Measurements from ENCODE around the gene OSBPL3. TPM values are rescaled to one million over a fixed set of nuclear protein-coding genes. Genes with fewer than 3 reads are reported as not detected.

OSBPL3 gene
- total and polyA plus RNA-seq, 4 donors, result 4.7 to 13.7 (median 5.7) TPM

GRCh38 chr7:24864214-24864817 is 115.7 kb downstream of the OSBPL3 start:
- no peaks in the 10 kb centered on the region for H3K4me1 ChIP-seq (ENCODE audit: control insufficient read depth, insufficient read depth, low read length)
- H3K27ac ChIP-seq (ENCODE audit: low read depth, low read length), result no peak overlapping the region
- H3K36me3 ChIP-seq (ENCODE audit: control insufficient read depth, insufficient read depth, low read length), result no peaks in the 10 kb centered on the region
- no peaks in the 10 kb centered on the region for H3K9me3 ChIP-seq (ENCODE audit: control insufficient read depth, insufficient read depth, low read length)
- WGBS (ENCODE audit: insufficient coverage), result 80% methylated on average over 2 of the region's 6 CpGs
- H3K27me3 ChIP-seq (ENCODE audit: control insufficient read depth, insufficient read depth, low read length), result no peaks in the 10 kb centered on the region
- H3K4me3 ChIP-seq (ENCODE audit: low read depth, low read length), result no peak overlapping the region
- DNase-seq (ENCODE audit: low read depth in 4 of 6, low spot score in 6 of 6), result no peak

GRCh38 chr7:24863626-24864025 is 116.4 kb downstream of the OSBPL3 start:
- H3K4me1 ChIP-seq (ENCODE audit: control insufficient read depth, insufficient read depth, low read length), result no peaks in the 10 kb centered on the region
- no peak overlapping the region for H3K4me3 ChIP-seq (ENCODE audit: low read depth, low read length)
- H3K36me3 ChIP-seq (ENCODE audit: control insufficient read depth, insufficient read depth, low read length), result no peaks in the 10 kb centered on the region
- no peak overlapping the region for H3K27ac ChIP-seq (ENCODE audit: low read depth, low read length)
- no peak for DNase-seq (ENCODE audit: low read depth in 4 of 6, low spot score in 6 of 6)
- no peaks in the 10 kb centered on the region for H3K9me3 ChIP-seq (ENCODE audit: control insufficient read depth, insufficient read depth, low read length)
- H3K27me3 ChIP-seq (ENCODE audit: control insufficient read depth, insufficient read depth, low read length), result no peaks in the 10 kb centered on the region

DNA sequence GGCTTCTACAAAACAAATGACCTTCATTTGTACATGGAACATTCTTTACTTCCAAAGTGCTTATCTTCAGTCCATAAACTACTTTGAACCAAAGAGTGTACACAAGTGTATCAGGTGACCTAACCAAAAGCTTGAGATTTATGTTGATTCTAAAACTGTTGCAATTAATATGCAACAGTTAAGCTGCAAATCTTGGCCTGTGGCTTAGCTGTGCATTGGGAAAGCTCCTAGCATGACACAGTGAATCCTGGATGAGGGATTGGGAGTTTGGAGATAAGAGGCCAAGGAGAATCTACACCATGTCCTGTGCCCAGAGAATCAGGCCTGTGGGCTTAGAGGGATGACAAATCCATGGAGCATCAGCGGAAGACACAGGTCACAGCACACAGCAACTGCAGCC is 117.5 kb downstream of the OSBPL3 start:
- H3K9me3 ChIP-seq (ENCODE audit: control insufficient read depth, insufficient read depth, low read length), result no peaks in the 10 kb centered on the region
- H3K27ac ChIP-seq (ENCODE audit: low read depth, low read length), result no peak overlapping the region
- H3K36me3 ChIP-seq (ENCODE audit: control insufficient read depth, insufficient read depth, low read length), result no peaks in the 10 kb centered on the region
- H3K4me3 ChIP-seq (ENCODE audit: low read depth, low read length), result no peak overlapping the region
- H3K4me1 ChIP-seq (ENCODE audit: control insufficient read depth, insufficient read depth, low read length), result no peaks in the 10 kb centered on the region
- 89% methylated on average over 1 of the region's 1 CpG for WGBS (ENCODE audit: insufficient coverage)
- DNase-seq (ENCODE audit: low read depth in 4 of 6, low spot score in 6 of 6), result no peak
- H3K27me3 ChIP-seq (ENCODE audit: control insufficient read depth, insufficient read depth, low read length), result no peaks in the 10 kb centered on the region

- no peak overlapping the region for H3K27ac ChIP-seq (ENCODE audit: low read depth, low read length)
- H3K9me3 ChIP-seq (ENCODE audit: control insufficient read depth, insufficient read depth, low read length), result no peaks in the 10 kb centered on the region
- peak in 1 of 6 donors; percentile 76 for DNase-seq (ENCODE audit: low read depth in 4 of 6, low spot score in 6 of 6)
- no peaks in the 10 kb centered on the region for H3K4me1 ChIP-seq (ENCODE audit: control insufficient read depth, insufficient read depth, low read length)
- H3K27me3 ChIP-seq (ENCODE audit: control insufficient read depth, insufficient read depth, low read length), result no peaks in the 10 kb centered on the region
- no peak overlapping the region for H3K4me3 ChIP-seq (ENCODE audit: low read depth, low read length)
- no peaks in the 10 kb centered on the region for H3K36me3 ChIP-seq (ENCODE audit: control insufficient read depth, insufficient read depth, low read length)
Measured at GRCh38 chr7:24861336-24861735, 118.6 kb downstream of the OSBPL3 start.

GRCh38 chr7:24860611-24861010 is 119.4 kb downstream of the OSBPL3 start:
- WGBS (ENCODE audit: insufficient coverage), result no CpG with 5 or more reads among the region's 2 CpGs
- no peaks in the 10 kb centered on the region for H3K27me3 ChIP-seq (ENCODE audit: control insufficient read depth, insufficient read depth, low read length)

GRCh38 chr7:24858108-24858977 is 121.6 kb downstream of the OSBPL3 start:
- WGBS (ENCODE audit: insufficient coverage), result 50% methylated on average over 3 of the region's 4 CpGs
- Histone ChIP-seq H3K36me3 (ENCODE audit: control insufficient read depth, insufficient read depth, low read length) (no peaks in the 10 kb centered on the region), H3K4me3 (ENCODE audit: low read depth, low read length) (no peak overlapping the region), H3K9me3 (ENCODE audit: control insufficient read depth, insufficient read depth, low read length) (no peaks in the 10 kb centered on the region), H3K4me1 (ENCODE audit: control insufficient read depth, insufficient read depth, low read length) (no peaks in the 10 kb centered on the region), H3K27ac (ENCODE audit: low read depth, low read length) (no peak overlapping the region), H3K27me3 (ENCODE audit: control insufficient read depth, insufficient read depth, low read length) (no peaks in the 10 kb centered on the region)
- DNase-seq (ENCODE audit: low read depth in 4 of 6, low spot score in 6 of 6), result no peak

More at GRCh38 chr7:24860611-24861010, 119.4 kb downstream of the OSBPL3 start:
- Histone ChIP-seq H3K4me3 (ENCODE audit: low read depth, low read length) (no peak overlapping the region), H3K27ac (ENCODE audit: low read depth, low read length) (no peak overlapping the region), H3K4me1 (ENCODE audit: control insufficient read depth, insufficient read depth, low read length) (no peaks in the 10 kb centered on the region), H3K36me3 (ENCODE audit: control insufficient read depth, insufficient read depth, low read length) (no peaks in the 10 kb centered on the region), H3K9me3 (ENCODE audit: control insufficient read depth, insufficient read depth, low read length) (no peaks in the 10 kb centered on the region)
- DNase-seq (ENCODE audit: low read depth in 4 of 6, low spot score in 6 of 6), result no peak

GRCh38 chr7:24857623-24858022 is 122.4 kb downstream of the OSBPL3 start:
- Histone ChIP-seq H3K4me1 (ENCODE audit: control insufficient read depth, insufficient read depth, low read length) (no peaks in the 10 kb centered on the region), H3K4me3 (ENCODE audit: low read depth, low read length) (no peak overlapping the region), H3K9me3 (ENCODE audit: control insufficient read depth, insufficient read depth, low read length) (no peaks in the 10 kb centered on the region), H3K27me3 (ENCODE audit: control insufficient read depth, insufficient read depth, low read length) (no peaks in the 10 kb centered on the region), H3K36me3 (ENCODE audit: control insufficient read depth, insufficient read depth, low read length) (no peaks in the 10 kb centered on the region), H3K27ac (ENCODE audit: low read depth, low read length) (no peak overlapping the region)
- no peak for DNase-seq (ENCODE audit: low read depth in 4 of 6, low spot score in 6 of 6)

DNA sequence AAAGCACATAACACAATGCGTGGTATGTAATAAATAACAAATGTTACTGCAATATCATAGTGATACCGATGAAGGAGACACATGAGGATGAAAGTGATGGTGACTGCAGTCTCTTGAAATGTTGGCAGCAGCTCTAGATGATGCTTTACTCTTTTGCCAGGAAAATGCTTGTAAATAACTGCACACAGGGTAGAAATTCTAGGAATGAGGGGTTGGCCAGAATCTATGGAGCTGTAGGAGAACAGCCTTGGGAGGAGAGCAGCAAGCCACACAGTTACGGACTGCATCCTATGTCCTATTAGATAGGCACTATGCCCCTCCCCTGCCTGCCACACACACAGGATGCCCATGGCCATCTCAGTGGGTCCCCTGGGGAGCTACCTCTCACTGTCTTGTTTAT is 125.1 kb downstream of the OSBPL3 start:
- 100% methylated on average over 2 of the region's 3 CpGs for WGBS (ENCODE audit: insufficient coverage)
- Histone ChIP-seq H3K4me1 (ENCODE audit: control insufficient read depth, insufficient read depth, low read length) (no peaks in the 10 kb centered on the region), H3K27ac (ENCODE audit: low read depth, low read length) (no peak overlapping the region), H3K36me3 (ENCODE audit: control insufficient read depth, insufficient read depth, low read length) (no peaks in the 10 kb centered on the region), H3K9me3 (ENCODE audit: control insufficient read depth, insufficient read depth, low read length) (no peaks in the 10 kb centered on the region), H3K4me3 (ENCODE audit: low read depth, low read length) (no peak overlapping the region), H3K27me3 (ENCODE audit: control insufficient read depth, insufficient read depth, low read length) (no peaks in the 10 kb centered on the region)
- DNase-seq (ENCODE audit: low read depth in 4 of 6, low spot score in 6 of 6), result no peak

DNA sequence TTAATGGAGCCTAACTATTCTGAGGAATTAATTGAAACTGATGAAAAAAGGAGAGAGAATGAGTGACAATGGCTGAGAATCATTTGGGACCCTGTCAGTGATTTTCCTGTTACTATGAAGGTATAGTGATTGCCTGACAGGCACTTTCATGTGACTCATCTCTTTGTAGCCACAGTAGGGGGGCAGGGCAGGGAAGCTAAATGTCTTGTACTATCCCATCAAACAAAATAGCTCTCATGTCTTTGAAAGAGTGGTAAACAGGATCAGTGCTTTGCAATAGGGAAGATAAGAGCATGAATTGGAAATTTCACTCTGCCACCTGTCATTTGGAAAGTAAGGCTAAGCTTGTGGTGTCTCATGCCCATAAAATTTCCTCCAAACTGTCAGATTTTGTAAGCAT is 128.2 kb downstream of the OSBPL3 start:
- Histone ChIP-seq H3K4me3 (ENCODE audit: low read depth, low read length) (no peak overlapping the region), H3K36me3 (ENCODE audit: control insufficient read depth, insufficient read depth, low read length) (no peaks in the 10 kb centered on the region), H3K9me3 (ENCODE audit: control insufficient read depth, insufficient read depth, low read length) (no peaks in the 10 kb centered on the region), H3K4me1 (ENCODE audit: control insufficient read depth, insufficient read depth, low read length) (no peaks in the 10 kb centered on the region), H3K27me3 (ENCODE audit: control insufficient read depth, insufficient read depth, low read length) (no peaks in the 10 kb centered on the region), H3K27ac (ENCODE audit: low read depth, low read length) (no peak overlapping the region)
- DNase-seq (ENCODE audit: low read depth in 4 of 6, low spot score in 6 of 6), result peak in 1 of 6 donors; percentile 36

DNA sequence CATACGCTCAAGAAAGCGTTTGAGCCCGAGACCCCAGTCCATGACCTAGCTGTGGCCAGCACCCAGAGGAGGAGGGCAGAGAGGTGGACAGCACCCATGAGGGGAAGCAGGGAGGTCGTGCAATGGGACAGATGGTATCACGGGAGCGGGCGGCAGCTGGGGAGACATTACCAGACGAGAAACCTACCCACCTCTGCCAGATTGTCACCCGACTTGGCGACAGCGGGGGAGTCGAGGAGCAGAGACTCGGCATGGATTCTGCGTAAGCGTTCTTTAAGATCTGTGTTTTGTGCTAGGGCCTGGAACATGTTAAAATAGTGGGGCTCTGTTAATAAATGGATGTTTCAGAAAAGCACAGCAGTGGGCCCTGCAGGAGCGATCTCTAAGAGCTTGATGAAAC is 131.1 kb downstream of the OSBPL3 start:
- DNase-seq (ENCODE audit: low read depth in 4 of 6, low spot score in 6 of 6), result peak in 1 of 6 donors; percentile 35
- WGBS (ENCODE audit: insufficient coverage), result 83% methylated on average over 15 of the region's 16 CpGs
- H3K4me3 ChIP-seq (ENCODE audit: low read depth, low read length), result no peak overlapping the region

More for the DNA sequence above, 131.1 kb downstream of the OSBPL3 start:
- Histone ChIP-seq H3K27ac (ENCODE audit: low read depth, low read length) (no peak overlapping the region), H3K36me3 (ENCODE audit: control insufficient read depth, insufficient read depth, low read length) (no peaks in the 10 kb centered on the region), H3K4me1 (ENCODE audit: control insufficient read depth, insufficient read depth, low read length) (no peaks in the 10 kb centered on the region), H3K27me3 (ENCODE audit: control insufficient read depth, insufficient read depth, low read length) (no peaks in the 10 kb centered on the region), H3K9me3 (ENCODE audit: control insufficient read depth, insufficient read depth, low read length) (no peaks in the 10 kb centered on the region)
